Esophagus muscularis mucosa (tissue), 4 donors: ENCODE data around the gene CBFA2T2. TPM values are rescaled to one million over a fixed set of nuclear protein-coding genes. Genes with fewer than 3 reads are reported as not detected.

ENCODE experiments used
- DNase-seq: peaks from one replicate; pipeline ENCODE4 v3.0.0-alpha.2; 2017; ENCODE audit errors: extremely low spot score
- H3K27ac ChIP-seq, 4 donors: fragments of 200-600 bp; sonication (generic); replicated peaks in 1 of 4; 1 replicate in 3 of 4; 2 replicates in 1 of 4; pipeline ENCODE4 v1.5.1; 2016 to 2019; ENCODE audit warnings: mild to moderate bottlenecking in 1 of 4
- H3K27me3 ChIP-seq, 4 donors: fragments of 200-600 bp; sonication (generic); one replicate each; pipeline versions ENCODE4 v1.5.1 to v1.6.0; 2016 to 2019
- H3K36me3 ChIP-seq, 4 donors: fragments of 200-600 bp; sonication (generic); one replicate each; pipeline ENCODE4 v1.5.1; 2016 to 2019
- H3K4me1 ChIP-seq, 4 donors: fragments of 200-600 bp; sonication (generic); one replicate each; pipeline ENCODE4 v1.5.1; 2016 to 2019
- H3K4me3 ChIP-seq, 4 donors: fragments of 200-600 bp; sonication (generic); 1 replicate in 2 of 4; 2 replicates in 2 of 4; pipeline ENCODE4 v1.5.1; 2016 to 2019; ENCODE audit warnings: mild to moderate bottlenecking in 4 of 4, moderate library complexity in 1 of 4
- H3K9me3 ChIP-seq, 4 donors: fragments of 200-600 bp; sonication (generic); 1 replicate in 3 of 4; 2 replicates in 1 of 4; pipeline ENCODE4 v1.5.1; 2016 to 2019
- CTCF ChIP-seq, 3 experiments: fragments of 200-600 bp in 2 of 3; fragments of 450-650 bp in 1 of 3; sonication (generic) in 2 of 3; IDR thresholded peaks; one replicate each; pipeline ENCODE4 v1.5.1; 2017 to 2019; ENCODE audit warnings: antibody characterized with exemption in 3 of 3, mild to moderate bottlenecking in 2 of 3, moderate library complexity in 1 of 3
- EP300 ChIP-seq: sonication (generic); formaldehyde crosslinking; IDR thresholded peaks from one replicate; pipeline ENCODE4 v1.6.1; 2017; ENCODE audit warnings: antibody characterized with exemption
- POLR2A ChIP-seq: fragments of 450-650 bp; IDR thresholded peaks from one replicate; pipeline ENCODE4 v1.6.1; 2017; ENCODE audit warnings: antibody characterized with exemption, moderate library complexity, mild to moderate bottlenecking, low read depth
- POLR2AphosphoS5 ChIP-seq, 2 donors: sonication (generic); formaldehyde crosslinking; IDR thresholded peaks; one replicate each; pipeline ENCODE4 v1.6.1; 2017; ENCODE audit warnings: antibody characterized with exemption in 2 of 2
- WGBS: methylation state at CpG from one replicate; pipeline ENCODE4 v1.1.5; 2018; 5-methylcytosine and 5-hydroxymethylcytosine counted together
- intact Hi-C: fragments of 100-400 bp; cut with DNase I; formaldehyde crosslinking; loops from one replicate; pipeline ENCODE4 v1.15.1; 2023
- total RNA-seq, 4 donors: library from RNA; depleted of rRNA; stranded (reverse); fragments of >200 nt; gene quantifications; one replicate each; pipeline versions ENCODE4 v1.1.0 to v1.2.1, GENCODE V29; 2016

CBFA2T2 gene
- total RNA-seq, 4 donors from 2014 or later, result 11.3 to 17.7 (median 14.6) TPM

GRCh38 chr20:33576432-33577125, 86.7 kb downstream of the CBFA2T2 start:
- WGBS, result 54% methylated on average over 4 of the region's 4 CpGs
- peak overlapping the region in 2 of 4 donors; percentile 3 to 7 for H3K27ac ChIP-seq
- DNase-seq, result no peak

GRCh38 chr20:33578510-33578909, 88.6 kb downstream of the CBFA2T2 start:
- H3K36me3 ChIP-seq, result no peaks in the 10 kb centered on the region
- 75% methylated on average over 1 of the region's 1 CpG for WGBS
- H3K27ac ChIP-seq, result no peak overlapping the region
- H3K27me3 ChIP-seq, result no peaks in the 10 kb centered on the region
- intact Hi-C loops, result no loop called here
- no peak for DNase-seq
- peaks cover 11 to 33% (median 28%) of the 10 kb centered on the region in 4 donors for H3K4me1 ChIP-seq
- no peaks in the 10 kb centered on the region for H3K9me3 ChIP-seq
- H3K4me3 ChIP-seq, result no peak overlapping the region
- TF ChIP-seq CTCF (IDR thresholded peaks at IDR 0.05) (no peak), EP300 (no peak), POLR2AphosphoS5 (IDR thresholded peaks at IDR 0.05) (no peak), POLR2A (no peak)

More at GRCh38 chr20:33576432-33577125, 86.7 kb downstream of the CBFA2T2 start:
- intact Hi-C loops, result no loop called here
- no peaks in the 10 kb centered on the region for H3K36me3 ChIP-seq
- no peaks in the 10 kb centered on the region for H3K27me3 ChIP-seq
- TF ChIP-seq CTCF (IDR thresholded peaks at IDR 0.05), result peak in 1 of 3 experiments; percentile 22
- no peak for TF ChIP-seq POLR2A
- H3K4me3 ChIP-seq, result no peak overlapping the region
- peaks cover 11 to 30% (median 27%) of the 10 kb centered on the region in 4 donors for H3K4me1 ChIP-seq
- H3K9me3 ChIP-seq, result no peaks in the 10 kb centered on the region

GRCh38 chr20:33583143-33583542, 93.2 kb downstream of the CBFA2T2 start:
- no peaks in the 10 kb centered on the region for H3K9me3 ChIP-seq
- H3K4me3 ChIP-seq, result no peak overlapping the region
- TF ChIP-seq CTCF (IDR thresholded peaks at IDR 0.05), result no peak
- no peak for TF ChIP-seq POLR2AphosphoS5 (IDR thresholded peaks at IDR 0.05)
- TF ChIP-seq POLR2A, result no peak
- no peak for TF ChIP-seq EP300
- 99% methylated on average over 2 of the region's 2 CpGs for WGBS
- intact Hi-C loops, result no loop called here
- H3K4me1 ChIP-seq, result peaks cover 0 to 18% (median 14%) of the 10 kb centered on the region in 4 donors
- DNase-seq, result no peak
- no peaks in the 10 kb centered on the region for H3K36me3 ChIP-seq
- H3K27me3 ChIP-seq, result no peaks in the 10 kb centered on the region
- H3K27ac ChIP-seq, result no peak overlapping the region

GRCh38 chr20:33584976-33585375, 95.1 kb downstream of the CBFA2T2 start:
- intact Hi-C loops, result no loop called here
- Histone ChIP-seq H3K27me3 (no peaks in the 10 kb centered on the region), H3K27ac (no peak overlapping the region), H3K4me1 (peaks cover 0 to 21% (median 11%) of the 10 kb centered on the region in 4 donors), H3K9me3 (no peaks in the 10 kb centered on the region), H3K4me3 (no peak overlapping the region), H3K36me3 (no peaks in the 10 kb centered on the region)
- no peak for DNase-seq
- TF ChIP-seq POLR2A (no peak), CTCF (IDR thresholded peaks at IDR 0.05) (no peak), EP300 (no peak), POLR2AphosphoS5 (IDR thresholded peaks at IDR 0.05) (no peak)
- 97% methylated on average over 3 of the region's 3 CpGs for WGBS

GRCh38 chr20:33585413-33585812, 95.5 kb downstream of the CBFA2T2 start:
- Histone ChIP-seq H3K36me3 (no peaks in the 10 kb centered on the region), H3K27ac (no peak overlapping the region), H3K4me3 (no peak overlapping the region), H3K9me3 (no peaks in the 10 kb centered on the region), H3K4me1 (peaks cover 0 to 21% (median 10%) of the 10 kb centered on the region in 4 donors), H3K27me3 (no peaks in the 10 kb centered on the region)
- no peak for DNase-seq
- intact Hi-C loops, result no loop called here
- 90% methylated on average over 4 of the region's 4 CpGs for WGBS
- no peak for TF ChIP-seq EP300
- TF ChIP-seq POLR2AphosphoS5 (IDR thresholded peaks at IDR 0.05), result no peak
- no peak for TF ChIP-seq POLR2A
- TF ChIP-seq CTCF (IDR thresholded peaks at IDR 0.05), result no peak
